Loucy (cell line): ENCODE results near the gene KANK2.

Source experiments
- CTCF ChIP-seq: fragments of 200-600 bp; sonication (generic); conservative IDR thresholded peaks from 2 replicates; pipeline ENCODE4 v1.5.1; 2014; ENCODE audit warnings: mild to moderate bottlenecking, antibody characterized with exemption, low read length
- EZH2phosphoT487 ChIP-seq: fragments of 200-600 bp; IDR thresholded peaks from 2 replicates; pipeline ENCODE4 v1.6.1; 2018; ENCODE audit warnings: antibody characterized with exemption, mild to moderate bottlenecking, moderate library complexity, borderline replicate concordance

GRCh38 chr19:11115895-11116446 is 81.4 kb downstream of the KANK2 start:
- TF ChIP-seq CTCF (no peak), EZH2phosphoT487 (no peak)
